Measurements from ENCODE around the gene CCDC188. TPM values are rescaled to one million over a fixed set of nuclear protein-coding genes. Genes with fewer than 3 reads are reported as not detected.

The CCDC188 gene
- total and polyA plus RNA-seq, 2 of the 8 experiments (the other 6 are each of a cell fraction or from before 2014, with no cell fraction given) = not detected

- CTCF ChIA-PET (ENCODE audit: partially characterized antibody) = interaction anchor here (1.4 to 2.1 kb wide), 3 partner anchors 8 to 144 kb away, joined by 5 to 8 read pairs (median 5); no protein-coding TSS in a partner anchor
- TF ChIP-seq EGR1 (IDR thresholded peaks at IDR 0.05; ENCODE audit: borderline replicate concordance, low read depth, low read length) = peak; percentile 32; the same call in 1 of the 2 replicates
- no peak for TF ChIP-seq SP1 (IDR thresholded peaks at IDR 0.05; ENCODE audit: low read depth, low read length)
- no peak for TF ChIP-seq CBX5 (IDR thresholded peaks at IDR 0.05; ENCODE audit: low read depth, low read length)
- 0 out of 4 replicates have a peak, but pooled peaks of 1 of the 2 experiments have one; percentile 59 for TF ChIP-seq SIN3A (conservative IDR thresholded peaks at IDR 0.05 in 1 of 2, IDR thresholded peaks at IDR 0.05 in 1 of 2; ENCODE audit: low read depth in 1 of 2, low read length in 2 of 2)
- TF ChIP-seq POU5F1 (IDR thresholded peaks at IDR 0.05; ENCODE audit: low read depth, low read length) = no peak
- TF ChIP-seq YY1 (IDR thresholded peaks at IDR 0.05; ENCODE audit: low read depth, low read length) = no peak
- TF ChIP-seq JUND (IDR thresholded peaks at IDR 0.05; ENCODE audit: low read length) = no peak
- no peak for TF ChIP-seq TCF12 (IDR thresholded peaks at IDR 0.05; ENCODE audit: low read depth, low read length)
- no peak for TF ChIP-seq CBX8 (IDR thresholded peaks at IDR 0.05; ENCODE audit: borderline replicate concordance, low read depth, low read length)
- peak; percentile 58; the same call in 1 of the 2 replicates for TF ChIP-seq POLR2AphosphoS5 (IDR thresholded peaks at IDR 0.05; ENCODE audit: low read depth, low read length)
- TF ChIP-seq SAP30 (IDR thresholded peaks at IDR 0.05; ENCODE audit: insufficient read depth, insufficient replicate concordance, low read length) = peak; percentile 33
- TF ChIP-seq KDM4A (IDR thresholded peaks at IDR 0.05; ENCODE audit: low read depth, low read length, severe bottlenecking) = peak; percentile 23
These were observed 33.1 kb downstream of the CCDC188 start for GRCh38 chr22:20117633-20118299.

More at GRCh38 chr22:20117633-20118299, 33.1 kb downstream of the CCDC188 start:
- Histone ChIP-seq H3K36me3 (ENCODE audit: control insufficient read depth in 2 of 4, insufficient read depth in 4 of 4, low read length in 3 of 4) (peaks cover 39 to 51% (median 43%) of the 10 kb centered on the region in 4 experiments), H3K9ac (replicated peaks in 1 of 4; ENCODE audit: extremely low read depth in 1 of 4, low read depth in 3 of 4, low read length in 3 of 4) (peak overlapping the region; percentile 94 to 99 (median 97)), H4K20me1 (replicated peaks in 1 of 2; ENCODE audit: control insufficient read depth in 1 of 2, insufficient read depth in 2 of 2, low read length in 2 of 2) (peaks cover 17 to 20% of the 10 kb centered on the region in 2 experiments), H3K4me1 (replicated peaks in 1 of 4; ENCODE audit: control insufficient read depth in 3 of 4, insufficient read depth in 4 of 4, low read length in 3 of 4) (peaks cover 0 to 13% (median 5%) of the 10 kb centered on the region in 4 experiments; a peak in 5 of 7 replicates), H2BK5ac (ENCODE audit: low read depth, low read length) (peak overlapping the region; percentile 87), H3K18ac (ENCODE audit: extremely low read depth, low read length) (peak overlapping the region; percentile 90), H3K4me2 (ENCODE audit: insufficient read depth in 1 of 2, low read depth in 2 of 2, low read length in 2 of 2) (peak overlapping the region; percentile 68 to 84), H4K8ac (ENCODE audit: extremely low read depth, insufficient read depth, low read length) (peak overlapping the region; percentile 96; the same call in 1 of the 2 replicates), H4K5ac (ENCODE audit: insufficient read length, low read depth, low read length) (peak overlapping the region; percentile 93), H2BK20ac (ENCODE audit: low read length) (no peak overlapping the region), H3K14ac (ENCODE audit: insufficient read length) (no peak overlapping the region), H2BK12ac (ENCODE audit: low read depth, low read length) (no peak overlapping the region), H4K91ac (replicated peaks; ENCODE audit: insufficient read length, low read length) (peak overlapping the region; percentile 93), H2AK5ac (ENCODE audit: low read depth, low read length) (0 out of 2 replicates have a peak overlapping the region, but pooled peaks have one; percentile 43), H3K23me2 (ENCODE audit: low read depth, low read length) (peaks cover 1% of the 10 kb centered on the region; the same call in 1 of the 2 replicates), H2AFZ (ENCODE audit: low read length) (no peak overlapping the region), H3K4ac (replicated peaks; ENCODE audit: insufficient read length, low read depth, low read length) (peak overlapping the region; percentile 95), H3K4me3 (ENCODE audit: extremely low read depth in 1 of 4, insufficient read depth in 2 of 4, low read depth in 3 of 4, low read length in 4 of 4) (peak overlapping the region; percentile 89 to 99 (median 98)), H2BK120ac (replicated peaks; ENCODE audit: low read depth, low read length) (peak overlapping the region; percentile 54), H3K27me3 (replicated peaks in 1 of 4; ENCODE audit: control insufficient read depth in 3 of 4, extremely low read depth in 1 of 4, insufficient read depth in 3 of 4, low read length in 3 of 4) (no peaks in the 10 kb centered on the region), H3K23ac (ENCODE audit: insufficient read length) (no peak overlapping the region), H3K56ac (replicated peaks; ENCODE audit: insufficient read length, low read depth, low read length) (peak overlapping the region; percentile 94), H3K79me1 (ENCODE audit: low read depth, low read length) (peaks cover 7% of the 10 kb centered on the region; the same call in 1 of the 2 replicates), H3K9me3 (ENCODE audit: insufficient read depth in 2 of 2, low read depth in 1 of 2, low read length in 1 of 2) (no peaks in the 10 kb centered on the region), H2BK15ac (ENCODE audit: low read length) (no peak overlapping the region), H3K27ac (ENCODE audit: low read depth, low read length) (peak overlapping the region; percentile 93), H3K79me2 (ENCODE audit: control insufficient read depth in 1 of 2, insufficient read depth in 2 of 2, low read length in 2 of 2) (peaks cover 39 to 69% of the 10 kb centered on the region in 2 experiments)
- POLR2A ChIA-PET (ENCODE audit: partially characterized antibody) = interaction anchor here (0.9 to 22.7 kb wide), 18 partner anchors 10 to 178 kb away, joined by 3 to 598 read pairs (median 4); partner anchors contain the start of genes DGCR8 and ZDHHC8
- WGBS, 2 experiments (ENCODE audit: extremely low coverage in 1 of 2, insufficient coverage in 1 of 2, insufficient read length in 1 of 2, insufficient replicate concordance in 2 of 2, low coverage in 1 of 2, low lambda C conversion rate in 2 of 2, missing lambda C conversion rate in 1 of 2) = 1% methylated on average over 32 of the region's 66 CpGs; no CpG with 5 or more reads in 1 of the 2 experiments
- no peak for FAIRE-seq
- no peak for DNase-seq (ENCODE audit: low read depth in 1 of 2, low spot score in 2 of 2)
